Measurements from ENCODE around the gene ZSCAN5B. TPM values are rescaled to one million over a fixed set of nuclear protein-coding genes. Genes with fewer than 3 reads are reported as not detected.

ZSCAN5B gene
- total and polyA plus RNA-seq, 9 of the 15 experiments (the other 6 are each of a cell fraction or from before 2014, with no cell fraction given), result 0.03 to 0.07 TPM; not detected in 7

DNA sequence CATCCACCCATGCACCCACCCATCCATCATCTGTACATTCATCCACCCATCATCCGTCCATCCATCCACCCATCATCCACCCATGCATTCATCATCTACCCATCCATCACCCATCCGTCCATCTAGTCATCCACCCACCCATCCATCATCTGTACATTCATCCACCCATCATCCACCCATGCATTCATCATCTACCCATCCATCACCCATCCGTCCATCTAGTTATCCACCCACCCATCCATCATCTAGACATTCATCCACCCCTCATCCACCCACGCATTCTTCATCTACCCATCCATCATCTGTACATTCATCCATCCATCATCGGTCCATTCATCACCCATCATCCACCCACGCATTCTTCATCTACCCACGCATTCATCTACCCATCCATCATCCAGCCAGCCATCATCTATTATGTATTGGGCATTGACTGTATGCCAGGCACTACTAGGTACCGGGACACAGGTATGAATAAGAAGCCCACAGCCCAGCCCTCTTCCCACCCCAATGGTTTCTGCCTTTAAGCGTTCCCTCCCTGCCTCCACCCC, 38.5 kb downstream of the ZSCAN5B start (continued):
- TF ChIP-seq, protein P1, sequence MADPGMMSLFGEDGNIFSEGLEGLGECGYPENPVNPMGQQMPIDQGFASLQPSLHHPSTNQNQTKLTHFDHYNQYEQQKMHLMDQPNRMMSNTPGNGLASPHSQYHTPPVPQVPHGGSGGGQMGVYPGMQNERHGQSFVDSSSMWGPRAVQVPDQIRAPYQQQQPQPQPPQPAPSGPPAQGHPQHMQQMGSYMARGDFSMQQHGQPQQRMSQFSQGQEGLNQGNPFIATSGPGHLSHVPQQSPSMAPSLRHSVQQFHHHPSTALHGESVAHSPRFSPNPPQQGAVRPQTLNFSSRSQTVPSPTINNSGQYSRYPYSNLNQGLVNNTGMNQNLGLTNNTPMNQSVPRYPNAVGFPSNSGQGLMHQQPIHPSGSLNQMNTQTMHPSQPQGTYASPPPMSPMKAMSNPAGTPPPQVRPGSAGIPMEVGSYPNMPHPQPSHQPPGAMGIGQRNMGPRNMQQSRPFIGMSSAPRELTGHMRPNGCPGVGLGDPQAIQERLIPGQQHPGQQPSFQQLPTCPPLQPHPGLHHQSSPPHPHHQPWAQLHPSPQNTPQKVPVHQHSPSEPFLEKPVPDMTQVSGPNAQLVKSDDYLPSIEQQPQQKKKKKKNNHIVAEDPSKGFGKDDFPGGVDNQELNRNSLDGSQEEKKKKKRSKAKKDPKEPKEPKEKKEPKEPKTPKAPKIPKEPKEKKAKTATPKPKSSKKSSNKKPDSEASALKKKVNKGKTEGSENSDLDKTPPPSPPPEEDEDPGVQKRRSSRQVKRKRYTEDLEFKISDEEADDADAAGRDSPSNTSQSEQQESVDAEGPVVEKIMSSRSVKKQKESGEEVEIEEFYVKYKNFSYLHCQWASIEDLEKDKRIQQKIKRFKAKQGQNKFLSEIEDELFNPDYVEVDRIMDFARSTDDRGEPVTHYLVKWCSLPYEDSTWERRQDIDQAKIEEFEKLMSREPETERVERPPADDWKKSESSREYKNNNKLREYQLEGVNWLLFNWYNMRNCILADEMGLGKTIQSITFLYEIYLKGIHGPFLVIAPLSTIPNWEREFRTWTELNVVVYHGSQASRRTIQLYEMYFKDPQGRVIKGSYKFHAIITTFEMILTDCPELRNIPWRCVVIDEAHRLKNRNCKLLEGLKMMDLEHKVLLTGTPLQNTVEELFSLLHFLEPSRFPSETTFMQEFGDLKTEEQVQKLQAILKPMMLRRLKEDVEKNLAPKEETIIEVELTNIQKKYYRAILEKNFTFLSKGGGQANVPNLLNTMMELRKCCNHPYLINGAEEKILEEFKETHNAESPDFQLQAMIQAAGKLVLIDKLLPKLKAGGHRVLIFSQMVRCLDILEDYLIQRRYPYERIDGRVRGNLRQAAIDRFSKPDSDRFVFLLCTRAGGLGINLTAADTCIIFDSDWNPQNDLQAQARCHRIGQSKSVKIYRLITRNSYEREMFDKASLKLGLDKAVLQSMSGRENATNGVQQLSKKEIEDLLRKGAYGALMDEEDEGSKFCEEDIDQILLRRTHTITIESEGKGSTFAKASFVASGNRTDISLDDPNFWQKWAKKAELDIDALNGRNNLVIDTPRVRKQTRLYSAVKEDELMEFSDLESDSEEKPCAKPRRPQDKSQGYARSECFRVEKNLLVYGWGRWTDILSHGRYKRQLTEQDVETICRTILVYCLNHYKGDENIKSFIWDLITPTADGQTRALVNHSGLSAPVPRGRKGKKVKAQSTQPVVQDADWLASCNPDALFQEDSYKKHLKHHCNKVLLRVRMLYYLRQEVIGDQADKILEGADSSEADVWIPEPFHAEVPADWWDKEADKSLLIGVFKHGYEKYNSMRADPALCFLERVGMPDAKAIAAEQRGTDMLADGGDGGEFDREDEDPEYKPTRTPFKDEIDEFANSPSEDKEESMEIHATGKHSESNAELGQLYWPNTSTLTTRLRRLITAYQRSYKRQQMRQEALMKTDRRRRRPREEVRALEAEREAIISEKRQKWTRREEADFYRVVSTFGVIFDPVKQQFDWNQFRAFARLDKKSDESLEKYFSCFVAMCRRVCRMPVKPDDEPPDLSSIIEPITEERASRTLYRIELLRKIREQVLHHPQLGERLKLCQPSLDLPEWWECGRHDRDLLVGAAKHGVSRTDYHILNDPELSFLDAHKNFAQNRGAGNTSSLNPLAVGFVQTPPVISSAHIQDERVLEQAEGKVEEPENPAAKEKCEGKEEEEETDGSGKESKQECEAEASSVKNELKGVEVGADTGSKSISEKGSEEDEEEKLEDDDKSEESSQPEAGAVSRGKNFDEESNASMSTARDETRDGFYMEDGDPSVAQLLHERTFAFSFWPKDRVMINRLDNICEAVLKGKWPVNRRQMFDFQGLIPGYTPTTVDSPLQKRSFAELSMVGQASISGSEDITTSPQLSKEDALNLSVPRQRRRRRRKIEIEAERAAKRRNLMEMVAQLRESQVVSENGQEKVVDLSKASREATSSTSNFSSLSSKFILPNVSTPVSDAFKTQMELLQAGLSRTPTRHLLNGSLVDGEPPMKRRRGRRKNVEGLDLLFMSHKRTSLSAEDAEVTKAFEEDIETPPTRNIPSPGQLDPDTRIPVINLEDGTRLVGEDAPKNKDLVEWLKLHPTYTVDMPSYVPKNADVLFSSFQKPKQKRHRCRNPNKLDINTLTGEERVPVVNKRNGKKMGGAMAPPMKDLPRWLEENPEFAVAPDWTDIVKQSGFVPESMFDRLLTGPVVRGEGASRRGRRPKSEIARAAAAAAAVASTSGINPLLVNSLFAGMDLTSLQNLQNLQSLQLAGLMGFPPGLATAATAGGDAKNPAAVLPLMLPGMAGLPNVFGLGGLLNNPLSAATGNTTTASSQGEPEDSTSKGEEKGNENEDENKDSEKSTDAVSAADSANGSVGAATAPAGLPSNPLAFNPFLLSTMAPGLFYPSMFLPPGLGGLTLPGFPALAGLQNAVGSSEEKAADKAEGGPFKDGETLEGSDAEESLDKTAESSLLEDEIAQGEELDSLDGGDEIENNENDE (IDR thresholded peaks at IDR 0.05; ENCODE audit: low read depth, low read length), result no peak
- TF ChIP-seq ARHGAP35 (IDR thresholded peaks at IDR 0.05; ENCODE audit: partially characterized antibody), result peak; percentile 98
- TF ChIP-seq DPF2 (IDR thresholded peaks at IDR 0.05), result peak; percentile 38; the same call in 1 of the 2 replicates
- TF ChIP-seq RAD21 (CRISPR knock-in tag; conservative IDR thresholded peaks at IDR 0.05 in 1 of 2, IDR thresholded peaks at IDR 0.05 in 1 of 2), result no peak
- no peak for TF ChIP-seq TFAM (CRISPR knock-in tag; conservative IDR thresholded peaks at IDR 0.05)
- no peak for TF ChIP-seq ILK (tag; IDR thresholded peaks at IDR 0.05; ENCODE audit: borderline replicate concordance, low read depth)
- no peak for TF ChIP-seq ZC3H8 (IDR thresholded peaks at IDR 0.05)
- TF ChIP-seq, protein P2, sequence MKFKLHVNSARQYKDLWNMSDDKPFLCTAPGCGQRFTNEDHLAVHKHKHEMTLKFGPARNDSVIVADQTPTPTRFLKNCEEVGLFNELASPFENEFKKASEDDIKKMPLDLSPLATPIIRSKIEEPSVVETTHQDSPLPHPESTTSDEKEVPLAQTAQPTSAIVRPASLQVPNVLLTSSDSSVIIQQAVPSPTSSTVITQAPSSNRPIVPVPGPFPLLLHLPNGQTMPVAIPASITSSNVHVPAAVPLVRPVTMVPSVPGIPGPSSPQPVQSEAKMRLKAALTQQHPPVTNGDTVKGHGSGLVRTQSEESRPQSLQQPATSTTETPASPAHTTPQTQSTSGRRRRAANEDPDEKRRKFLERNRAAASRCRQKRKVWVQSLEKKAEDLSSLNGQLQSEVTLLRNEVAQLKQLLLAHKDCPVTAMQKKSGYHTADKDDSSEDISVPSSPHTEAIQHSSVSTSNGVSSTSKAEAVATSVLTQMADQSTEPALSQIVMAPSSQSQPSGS (CRISPR knock-in tag; IDR thresholded peaks at IDR 0.05), result no peak
- TF ChIP-seq, protein P3, sequence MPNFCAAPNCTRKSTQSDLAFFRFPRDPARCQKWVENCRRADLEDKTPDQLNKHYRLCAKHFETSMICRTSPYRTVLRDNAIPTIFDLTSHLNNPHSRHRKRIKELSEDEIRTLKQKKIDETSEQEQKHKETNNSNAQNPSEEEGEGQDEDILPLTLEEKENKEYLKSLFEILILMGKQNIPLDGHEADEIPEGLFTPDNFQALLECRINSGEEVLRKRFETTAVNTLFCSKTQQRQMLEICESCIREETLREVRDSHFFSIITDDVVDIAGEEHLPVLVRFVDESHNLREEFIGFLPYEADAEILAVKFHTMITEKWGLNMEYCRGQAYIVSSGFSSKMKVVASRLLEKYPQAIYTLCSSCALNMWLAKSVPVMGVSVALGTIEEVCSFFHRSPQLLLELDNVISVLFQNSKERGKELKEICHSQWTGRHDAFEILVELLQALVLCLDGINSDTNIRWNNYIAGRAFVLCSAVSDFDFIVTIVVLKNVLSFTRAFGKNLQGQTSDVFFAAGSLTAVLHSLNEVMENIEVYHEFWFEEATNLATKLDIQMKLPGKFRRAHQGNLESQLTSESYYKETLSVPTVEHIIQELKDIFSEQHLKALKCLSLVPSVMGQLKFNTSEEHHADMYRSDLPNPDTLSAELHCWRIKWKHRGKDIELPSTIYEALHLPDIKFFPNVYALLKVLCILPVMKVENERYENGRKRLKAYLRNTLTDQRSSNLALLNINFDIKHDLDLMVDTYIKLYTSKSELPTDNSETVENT (CRISPR knock-in tag; IDR thresholded peaks at IDR 0.05), result no peak
- TF ChIP-seq RB1 (IDR thresholded peaks at IDR 0.05; ENCODE audit: low read depth), result no peak
- TF ChIP-seq GABPB1 (CRISPR knock-in tag; IDR thresholded peaks at IDR 0.05), result no peak
- TF ChIP-seq, protein P4, sequence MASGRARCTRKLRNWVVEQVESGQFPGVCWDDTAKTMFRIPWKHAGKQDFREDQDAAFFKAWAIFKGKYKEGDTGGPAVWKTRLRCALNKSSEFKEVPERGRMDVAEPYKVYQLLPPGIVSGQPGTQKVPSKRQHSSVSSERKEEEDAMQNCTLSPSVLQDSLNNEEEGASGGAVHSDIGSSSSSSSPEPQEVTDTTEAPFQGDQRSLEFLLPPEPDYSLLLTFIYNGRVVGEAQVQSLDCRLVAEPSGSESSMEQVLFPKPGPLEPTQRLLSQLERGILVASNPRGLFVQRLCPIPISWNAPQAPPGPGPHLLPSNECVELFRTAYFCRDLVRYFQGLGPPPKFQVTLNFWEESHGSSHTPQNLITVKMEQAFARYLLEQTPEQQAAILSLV (tag; IDR thresholded peaks at IDR 0.05), result no peak
